ENCODE measurements around the gene ABCG5.

GRCh38 chr2:43838560-43839267 lies at the start of gene ABCG5, which contains the start of gene ABCG8:
- TF ChIP-seq ZNF317 (CRISPR knock-in tag; IDR thresholded peaks at IDR 0.05; ENCODE audit: borderline replicate concordance, low read depth): no peak
- peak; percentile 31; the same call in 1 of the 2 replicates for TF ChIP-seq GABPB1 (CRISPR knock-in tag; IDR thresholded peaks at IDR 0.05)
- TF ChIP-seq ETV6 (CRISPR knock-in tag; IDR thresholded peaks at IDR 0.05): no peak
- TF ChIP-seq CTCF (IDR thresholded peaks at IDR 0.05): no peak
- TF ChIP-seq ATF6 (CRISPR knock-in tag; IDR thresholded peaks at IDR 0.05): no peak
- TF ChIP-seq CREM (CRISPR knock-in tag; IDR thresholded peaks at IDR 0.05): no peak
- no peak for TF ChIP-seq ZNF138 (CRISPR knock-in tag; conservative IDR thresholded peaks at IDR 0.05)
- TF ChIP-seq E2F1 (CRISPR knock-in tag; IDR thresholded peaks at IDR 0.05): no peak
